ENCODE data around the gene TRAF3IP1.

DNA sequence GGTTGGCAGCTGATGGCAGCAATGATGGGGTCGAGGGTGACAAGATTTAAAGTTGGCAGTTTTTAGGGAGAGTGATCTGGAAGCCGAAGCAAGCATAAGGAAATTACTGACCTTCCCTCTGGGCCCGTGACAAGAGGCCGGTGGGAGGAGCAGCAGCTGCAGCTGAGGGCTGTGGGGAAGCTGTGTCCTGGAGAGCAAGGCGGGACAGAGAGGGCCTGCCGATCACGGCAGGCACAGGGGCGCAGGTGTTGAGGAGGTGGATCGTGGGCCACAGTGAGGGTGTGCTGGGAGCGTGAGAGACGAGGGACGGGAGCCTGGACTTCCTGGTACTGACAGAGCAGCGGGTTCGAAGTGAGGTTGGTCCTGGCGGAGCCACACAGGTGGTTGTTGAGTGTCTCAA, 31.0 kb downstream of the TRAF3IP1 start:
- TF ChIP-seq CTCF (IDR thresholded peaks at IDR 0.05), result no peak
- no peak for TF ChIP-seq EZH2phosphoT487 (IDR thresholded peaks at IDR 0.05)
- TF ChIP-seq EZH2 (IDR thresholded peaks at IDR 0.05), result no peak
